ENCODE data around the gene OTUD3. TPM values are rescaled to one million over a fixed set of nuclear protein-coding genes. Genes with fewer than 3 reads are reported as not detected.

The OTUD3 gene, protein sequence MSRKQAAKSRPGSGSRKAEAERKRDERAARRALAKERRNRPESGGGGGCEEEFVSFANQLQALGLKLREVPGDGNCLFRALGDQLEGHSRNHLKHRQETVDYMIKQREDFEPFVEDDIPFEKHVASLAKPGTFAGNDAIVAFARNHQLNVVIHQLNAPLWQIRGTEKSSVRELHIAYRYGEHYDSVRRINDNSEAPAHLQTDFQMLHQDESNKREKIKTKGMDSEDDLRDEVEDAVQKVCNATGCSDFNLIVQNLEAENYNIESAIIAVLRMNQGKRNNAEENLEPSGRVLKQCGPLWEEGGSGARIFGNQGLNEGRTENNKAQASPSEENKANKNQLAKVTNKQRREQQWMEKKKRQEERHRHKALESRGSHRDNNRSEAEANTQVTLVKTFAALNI
- total RNA-seq = 1 to 10 TPM; 3.1 to 5.7 (median 4.0) TPM
- 1 to 10 TPM; 1.2 to 3.0 TPM for polyA plus RNA-seq
- long read RNA-seq, donor 1, full-length matches to known transcripts = 1 of 3 reads
- long read RNA-seq, donor 1, partial matches to known transcripts = 0 of 3 reads
- long read RNA-seq, donor 1, other reads (novel, unspliced or antisense) = 2 of 3 reads
- long read RNA-seq, donor 2, partial matches to known transcripts = 0 of 1 reads
- long read RNA-seq, donor 2, other reads (novel, unspliced or antisense) = 1 of 1 reads
- long read RNA-seq, donor 3, partial matches to known transcripts = 0 of 5 reads
- long read RNA-seq, donor 3, other reads (novel, unspliced or antisense) = 5 of 5 reads

DNA sequence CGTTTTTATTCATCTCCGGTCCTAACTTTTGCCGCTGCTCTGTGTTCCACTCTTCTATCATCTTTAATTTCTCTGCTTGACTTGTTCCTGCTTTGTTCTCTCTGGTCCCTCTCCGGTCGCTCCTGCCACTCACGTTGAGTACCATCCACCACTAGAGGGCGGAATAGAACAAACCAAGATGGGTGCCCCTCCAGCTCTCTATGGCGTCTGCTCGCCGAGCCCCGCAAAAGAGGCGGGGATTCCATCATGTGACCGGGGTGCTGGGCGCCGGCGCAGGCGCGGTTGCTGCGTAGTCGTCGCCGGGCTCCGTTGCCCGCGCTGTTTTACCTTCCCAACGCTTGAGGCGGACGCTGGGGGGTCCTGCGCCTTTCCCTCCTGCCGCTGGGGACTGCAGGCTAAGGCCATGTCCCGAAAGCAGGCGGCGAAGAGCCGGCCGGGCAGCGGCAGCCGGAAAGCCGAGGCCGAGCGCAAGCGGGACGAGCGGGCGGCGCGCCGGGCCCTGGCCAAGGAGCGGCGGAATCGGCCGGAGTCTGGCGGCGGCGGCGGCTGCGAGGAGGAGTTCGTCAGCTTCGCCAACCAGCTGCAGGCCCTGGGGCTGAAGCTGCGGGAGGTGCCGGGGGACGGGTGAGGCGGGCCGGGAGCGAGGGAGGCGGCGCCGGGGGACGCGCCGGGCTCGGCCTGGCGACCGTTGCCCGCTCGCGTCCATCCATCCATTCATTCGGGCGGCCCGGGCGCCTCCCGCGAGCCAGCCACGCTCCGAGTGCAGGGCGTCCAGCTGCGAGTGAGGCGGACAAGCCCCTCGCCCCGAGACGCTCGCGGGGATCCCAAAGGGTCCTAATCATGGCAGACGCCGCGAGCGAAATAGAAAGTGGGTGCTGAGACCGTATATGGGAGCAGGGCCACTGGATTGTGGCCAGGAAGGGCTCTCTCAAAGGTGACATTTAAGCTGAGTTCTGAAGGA, at the start of gene OTUD3:
OTUD3 (plus strand) TSS at position 285 of the 961 bp plus-strand sequence; CDS start at position 404, 119 bp downstream.
- peak; percentile 98 to 100 (median 99) for ATAC-seq
- peaks cover 0 to 2% (median 0%) of the 10 kb centered on the region in 9 donors for H3K36me3 ChIP-seq
- peak within 1 kb of the TSS; percentile 75 to 96 (median 88) for H3K4me3 ChIP-seq
- no peaks in the 10 kb centered on the region for H3K9me3 ChIP-seq
- peaks cover 0 to 13% (median 5%) of the 10 kb centered on the region in 7 donors for H3K27me3 ChIP-seq
- TF ChIP-seq, protein P1, sequence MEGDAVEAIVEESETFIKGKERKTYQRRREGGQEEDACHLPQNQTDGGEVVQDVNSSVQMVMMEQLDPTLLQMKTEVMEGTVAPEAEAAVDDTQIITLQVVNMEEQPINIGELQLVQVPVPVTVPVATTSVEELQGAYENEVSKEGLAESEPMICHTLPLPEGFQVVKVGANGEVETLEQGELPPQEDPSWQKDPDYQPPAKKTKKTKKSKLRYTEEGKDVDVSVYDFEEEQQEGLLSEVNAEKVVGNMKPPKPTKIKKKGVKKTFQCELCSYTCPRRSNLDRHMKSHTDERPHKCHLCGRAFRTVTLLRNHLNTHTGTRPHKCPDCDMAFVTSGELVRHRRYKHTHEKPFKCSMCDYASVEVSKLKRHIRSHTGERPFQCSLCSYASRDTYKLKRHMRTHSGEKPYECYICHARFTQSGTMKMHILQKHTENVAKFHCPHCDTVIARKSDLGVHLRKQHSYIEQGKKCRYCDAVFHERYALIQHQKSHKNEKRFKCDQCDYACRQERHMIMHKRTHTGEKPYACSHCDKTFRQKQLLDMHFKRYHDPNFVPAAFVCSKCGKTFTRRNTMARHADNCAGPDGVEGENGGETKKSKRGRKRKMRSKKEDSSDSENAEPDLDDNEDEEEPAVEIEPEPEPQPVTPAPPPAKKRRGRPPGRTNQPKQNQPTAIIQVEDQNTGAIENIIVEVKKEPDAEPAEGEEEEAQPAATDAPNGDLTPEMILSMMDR (IDR thresholded peaks at IDR 0.05) = peak; percentile 82 to 96 (median 90)
- WGBS, 2 donors = 1% methylated on average over 82 to 97 of the region's 97 CpGs
- peak; percentile 92 to 97 for DNase-seq
- peak within 1 kb of the TSS; percentile 69 to 96 (median 91) for H3K27ac ChIP-seq
- intact Hi-C loops (cut with DNase I) = no loop called here
- H3K4me1 ChIP-seq = peaks cover 2 to 34% (median 22%) of the 10 kb centered on the region in 9 donors

DNA sequence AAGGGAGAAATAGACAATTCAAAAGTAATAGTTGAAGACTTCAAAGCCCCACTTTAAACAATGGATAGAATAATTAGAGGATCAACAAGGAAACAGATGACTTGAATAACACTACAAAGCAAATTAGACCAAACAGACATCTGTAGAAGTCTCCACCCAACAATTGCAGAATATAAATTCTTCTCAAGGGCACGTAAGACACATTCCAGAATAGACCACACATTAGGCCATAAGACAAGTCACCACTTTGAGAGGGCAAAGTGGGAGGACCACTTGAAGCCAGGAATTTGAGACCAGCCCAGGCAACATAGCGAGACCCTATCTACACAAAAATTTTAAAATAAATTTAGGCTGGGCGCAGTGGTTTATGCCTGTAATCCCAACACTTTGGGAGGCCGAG, 46.6 kb upstream of the OTUD3 start:
- ATAC-seq (no peak), DNase-seq (no peak)
- peaks cover 0 to 9% (median 0%) of the 10 kb centered on the region in 11 donors for H3K9me3 ChIP-seq
- H3K36me3 ChIP-seq = no peaks in the 10 kb centered on the region
- H3K4me1 ChIP-seq = no peaks in the 10 kb centered on the region
- TF ChIP-seq, protein P1 (IDR thresholded peaks at IDR 0.05) = no peak
- intact Hi-C loops (cut with DNase I) = no loop called here
- 86 to 88% methylated on average over 4 of the region's 4 CpGs for WGBS, 2 donors
- no peak overlapping the region for H3K4me3 ChIP-seq
- H3K27ac ChIP-seq = no peak overlapping the region
- peaks cover 0 to 24% (median 10%) of the 10 kb centered on the region in 7 donors for H3K27me3 ChIP-seq

- WGBS, 2 donors = 55 to 78% methylated on average over 2 of the region's 2 CpGs
- Histone ChIP-seq H3K4me3 (no peak overlapping the region), H3K9me3 (no peaks in the 10 kb centered on the region), H3K4me1 (no peaks in the 10 kb centered on the region), H3K27ac (no peak overlapping the region), H3K27me3 (peaks cover 0 to 6% (median 0%) of the 10 kb centered on the region in 7 donors), H3K36me3 (no peaks in the 10 kb centered on the region)
- DNase-seq (no peak), ATAC-seq (no peak)
- intact Hi-C loops (cut with DNase I) = no loop called here
- TF ChIP-seq, protein P1 (IDR thresholded peaks at IDR 0.05) = no peak
Measured at GRCh38 chr1:19837866-19838265, 44.3 kb upstream of the OTUD3 start.
